GM19395 (cell line): ENCODE data around the gene RASAL2.
"Not testable (repeated sequence)": the region's sequence is repeated elsewhere in the genome, so short reads cannot be mapped to it uniquely, and the experiment has no call there.

Experiments
- ATAC-seq: cut with Tn5 transposase; IDR thresholded peaks from one replicate; pipeline ENCODE4 v1.9.1; 2021; ENCODE audit warnings: mild to moderate bottlenecking, moderate library complexity; ENCODE audit not compliant: unreplicated experiment

The RASAL2 gene

GRCh38 chr1:178151831-178152230, 57.9 kb downstream of the RASAL2 start:
- no peak for ATAC-seq

GRCh38 chr1:178155481-178156255, 61.8 kb downstream of the RASAL2 start:
- no peak for ATAC-seq

GRCh38 chr1:178160736-178161475, 67.0 kb downstream of the RASAL2 start:
- no peak for ATAC-seq

GRCh38 chr1:178161516-178161915, 67.6 kb downstream of the RASAL2 start:
- ATAC-seq = no peak

GRCh38 chr1:178165196-178165595, 71.3 kb downstream of the RASAL2 start:
- no peak for ATAC-seq

- no peak for ATAC-seq
Measured at GRCh38 chr1:178166429-178167024, 72.6 kb downstream of the RASAL2 start.

GRCh38 chr1:178168536-178168935, 74.6 kb downstream of the RASAL2 start:
- ATAC-seq = no peak

- no peak for ATAC-seq
Measured at GRCh38 chr1:178169649-178170048, 75.7 kb downstream of the RASAL2 start.

GRCh38 chr1:178172939-178173338, 79.0 kb downstream of the RASAL2 start:
- ATAC-seq = no peak

- no peak for ATAC-seq
Measured at GRCh38 chr1:178174539-178174938, 80.6 kb downstream of the RASAL2 start.

GRCh38 chr1:178180405-178180804, 86.5 kb downstream of the RASAL2 start:
- ATAC-seq = no peak

- ATAC-seq = no peak
Measured at GRCh38 chr1:178183796-178184195, 89.9 kb downstream of the RASAL2 start.

- no peak for ATAC-seq
Measured at GRCh38 chr1:178188306-178188705, 94.4 kb downstream of the RASAL2 start.

- no peak for ATAC-seq
Measured at GRCh38 chr1:178189814-178190213, 95.9 kb downstream of the RASAL2 start.

- ATAC-seq = no peak
Measured at GRCh38 chr1:178190881-178191280, 97.0 kb downstream of the RASAL2 start.

GRCh38 chr1:178192686-178193085, 98.8 kb downstream of the RASAL2 start:
- ATAC-seq = no peak

- ATAC-seq = no peak
Measured at GRCh38 chr1:178196631-178197030, 102.7 kb downstream of the RASAL2 start.

- not testable (repeated sequence) for ATAC-seq
Measured at GRCh38 chr1:178202095-178202494, 108.2 kb downstream of the RASAL2 start.

- not testable (repeated sequence) for ATAC-seq
Measured at GRCh38 chr1:178202546-178202945, 108.6 kb downstream of the RASAL2 start.

GRCh38 chr1:178208269-178208856, 114.5 kb downstream of the RASAL2 start:
- ATAC-seq = not testable (repeated sequence)

GRCh38 chr1:178209935-178210334, 116.0 kb downstream of the RASAL2 start:
- ATAC-seq = no peak
